H1 (cell line): ENCODE data around the gene KIAA1671. TPM values are rescaled to one million over a fixed set of nuclear protein-coding genes. Genes with fewer than 3 reads are reported as not detected.

Source experiments
- CTCF ChIA-PET: fragments of 300-600 bp; sonication (Branson Sonifier 250); formaldehyde crosslinking; loops from one replicate; lab custom pipeline; 2021; ENCODE audit not compliant: partially characterized antibody; lab: Charles Lee
- POLR2A ChIA-PET: fragments of 300-600 bp; sonication (Branson Sonifier 250); formaldehyde crosslinking; loops from one replicate; lab custom pipeline; 2021; ENCODE audit warnings: inconsistent platforms; ENCODE audit not compliant: partially characterized antibody; lab: Charles Lee
- DNase-seq, 2 experiments: peaks; one replicate each; pipeline versions ENCODE4 v3.0.0 to v3.0.0-alpha.2; 2010 to 2022; ENCODE audit warnings: low spot score in 2 of 2, low read depth in 1 of 2, mixed read lengths in 1 of 2
- FAIRE-seq: peaks from 2 replicates; lab custom pipeline; 2011; peaks lifted over from hg19 to GRCh38; lab: Jason Lieb, UNC
- H2AFZ ChIP-seq: 2 replicates; pipeline ENCODE4 v1.8.1; 2012; ENCODE audit warnings: low read length, inconsistent platforms
- H2AK5ac ChIP-seq: 2 replicates; pipeline ENCODE4 v1.6.1; 2013; ENCODE audit warnings: low read depth, low read length
- H2BK120ac ChIP-seq: replicated peaks from 2 replicates; pipeline ENCODE3; 2013; ENCODE audit warnings: low read depth, low read length, inconsistent platforms
- H2BK12ac ChIP-seq: 2 replicates; pipeline ENCODE4 v1.6.1; 2013; ENCODE audit warnings: low read depth, low read length
- H2BK15ac ChIP-seq: 2 replicates; pipeline ENCODE4 v1.6.1; 2013; ENCODE audit warnings: low read length
- H2BK20ac ChIP-seq: 2 replicates; pipeline ENCODE4 v1.6.1; 2013; ENCODE audit warnings: low read length
- H2BK5ac ChIP-seq: 2 replicates; pipeline ENCODE4 v1.6.1; 2013; ENCODE audit warnings: low read depth, low read length
- H3K14ac ChIP-seq: 2 replicates; pipeline ENCODE4 v1.6.1; 2013; ENCODE audit warnings: inconsistent platforms; ENCODE audit not compliant: insufficient read length
- H3K18ac ChIP-seq: 2 replicates; pipeline ENCODE4 v1.6.1; 2013; ENCODE audit warnings: low read length; ENCODE audit errors: extremely low read depth
- H3K23ac ChIP-seq: 2 replicates; pipeline ENCODE4 v1.6.1; 2013; ENCODE audit warnings: inconsistent platforms; ENCODE audit not compliant: insufficient read length
- H3K23me2 ChIP-seq: 2 replicates; pipeline ENCODE4 v1.6.1; 2013; ENCODE audit warnings: low read depth, low read length
- H3K27ac ChIP-seq: 2 replicates; pipeline ENCODE4 v1.6.1; 2011; ENCODE audit warnings: low read depth, low read length, inconsistent platforms
- H3K27me3 ChIP-seq, 4 experiments: replicated peaks in 1 of 4; 1 replicate in 1 of 4; 2 replicates in 3 of 4; pipeline versions ENCODE4 v1.6.1 to v1.8.1; 2011 to 2013; ENCODE audit warnings: low read length in 3 of 4, mild to moderate bottlenecking in 3 of 4, inconsistent platforms in 2 of 4, mixed read lengths in 2 of 4, moderate library complexity in 1 of 4; ENCODE audit not compliant: control insufficient read depth in 3 of 4, insufficient read depth in 3 of 4; ENCODE audit errors: extremely low read depth in 1 of 4
- H3K36me3 ChIP-seq, 4 experiments: 2 replicates each; pipeline versions ENCODE4 v1.6.1 to v1.8.1; 2011 to 2013; ENCODE audit warnings: mild to moderate bottlenecking in 4 of 4, low read length in 3 of 4, moderate library complexity in 2 of 4, control low read depth in 1 of 4, inconsistent platforms in 1 of 4; ENCODE audit not compliant: insufficient read depth in 4 of 4, control insufficient read depth in 2 of 4
- H3K4ac ChIP-seq: replicated peaks from 2 replicates; pipeline ENCODE3; 2013; ENCODE audit warnings: low read length, low read depth, mixed read lengths, inconsistent platforms; ENCODE audit not compliant: insufficient read length
- H3K4me1 ChIP-seq, 4 experiments: replicated peaks in 1 of 4; 1 replicate in 1 of 4; 2 replicates in 3 of 4; pipeline versions ENCODE4 v1.6.1 to v1.8.1; 2011 to 2013; ENCODE audit warnings: low read length in 3 of 4, inconsistent platforms in 2 of 4, mixed read lengths in 1 of 4; ENCODE audit not compliant: insufficient read depth in 4 of 4, control insufficient read depth in 3 of 4
- H3K4me2 ChIP-seq, 2 experiments: 2 replicates each; pipeline versions ENCODE4 v1.6.1 to v1.8.1; 2011 to 2013; ENCODE audit warnings: low read depth in 2 of 2, low read length in 2 of 2, control low read depth in 1 of 2, inconsistent platforms in 1 of 2, mild to moderate bottlenecking in 1 of 2; ENCODE audit not compliant: insufficient read depth in 1 of 2
- H3K4me3 ChIP-seq, 4 experiments: fragments of 200-600, 300-600 bp in 1 of 4; sonication (generic), shearing (Covaris generic), sonication (Bioruptor Twin) in 1 of 4; 2 replicates each; pipeline versions ENCODE4 v1.5.1 to v1.8.1; 2011 to 2016; ENCODE audit warnings: low read length in 4 of 4, low read depth in 3 of 4, control low read depth in 2 of 4, inconsistent platforms in 2 of 4, mild to moderate bottlenecking in 2 of 4, mixed read lengths in 1 of 4, moderate library complexity in 1 of 4; ENCODE audit not compliant: insufficient read depth in 2 of 4; ENCODE audit errors: extremely low read depth in 1 of 4
- H3K56ac ChIP-seq: replicated peaks from 2 replicates; pipeline ENCODE3; 2013; ENCODE audit warnings: low read depth, mild to moderate bottlenecking, mixed read lengths, low read length, inconsistent platforms; ENCODE audit not compliant: insufficient read length
- H3K79me1 ChIP-seq: 2 replicates; pipeline ENCODE4 v1.6.1; 2013; ENCODE audit warnings: low read depth, low read length, control low read depth
- H3K79me2 ChIP-seq, 2 experiments: 2 replicates each; pipeline versions ENCODE4 v1.6.1 to v1.8.1; 2012 to 2013; ENCODE audit warnings: low read length in 2 of 2, mild to moderate bottlenecking in 2 of 2, inconsistent platforms in 1 of 2; ENCODE audit not compliant: insufficient read depth in 2 of 2, control insufficient read depth in 1 of 2
- H3K9ac ChIP-seq, 4 experiments: replicated peaks in 1 of 4; 1 replicate in 1 of 4; 2 replicates in 3 of 4; pipeline versions ENCODE4 v1.6.1 to v1.8.1; 2011 to 2013; ENCODE audit warnings: low read depth in 3 of 4, low read length in 3 of 4, control low read depth in 2 of 4, mild to moderate bottlenecking in 2 of 4, moderate library complexity in 2 of 4, inconsistent platforms in 1 of 4; ENCODE audit errors: extremely low read depth in 1 of 4
- H3K9me3 ChIP-seq, 2 experiments: 2 replicates each; pipeline versions ENCODE4 v1.6.1 to v1.8.1; 2012 to 2013; ENCODE audit warnings: mild to moderate bottlenecking in 2 of 2, moderate library complexity in 2 of 2, control low read depth in 1 of 2, inconsistent platforms in 1 of 2, low read depth in 1 of 2, low read length in 1 of 2, mixed read lengths in 1 of 2; ENCODE audit not compliant: insufficient read depth in 2 of 2
- H4K20me1 ChIP-seq, 2 experiments: replicated peaks in 1 of 2; 2 replicates each; pipeline versions ENCODE3 to v1.8.1; 2011 to 2013; ENCODE audit warnings: inconsistent platforms in 2 of 2, low read length in 2 of 2, mild to moderate bottlenecking in 1 of 2; ENCODE audit not compliant: insufficient read depth in 2 of 2, control insufficient read depth in 1 of 2
- H4K5ac ChIP-seq: 2 replicates; pipeline ENCODE4 v1.6.1; 2013; ENCODE audit warnings: low read length, low read depth, mixed read lengths, inconsistent platforms; ENCODE audit not compliant: insufficient read length
- H4K8ac ChIP-seq: 2 replicates; pipeline ENCODE4 v1.8.0; 2013; ENCODE audit warnings: mild to moderate bottlenecking, moderate library complexity, low read length, inconsistent platforms; ENCODE audit not compliant: insufficient read depth; ENCODE audit errors: extremely low read depth
- H4K91ac ChIP-seq: replicated peaks from 2 replicates; pipeline ENCODE3; 2013; ENCODE audit warnings: low read length, mixed read lengths, inconsistent platforms; ENCODE audit not compliant: insufficient read length
- ASH2L ChIP-seq: fragments of 200-600, 300-600 bp; sonication (generic); IDR thresholded peaks from one replicate; pipeline ENCODE4 v1.7.1; 2017; ENCODE audit warnings: low read length
- ATF3 ChIP-seq: IDR thresholded peaks from 2 replicates; pipeline ENCODE4 v1.6.1; 2011; ENCODE audit warnings: low read depth, mild to moderate bottlenecking, low read length; ENCODE audit not compliant: insufficient read depth
- BRCA1 ChIP-seq: IDR thresholded peaks from 2 replicates; pipeline ENCODE4 v1.6.1; 2012; ENCODE audit warnings: low read depth, low read length, improper control_type of control experiment
- CEBPB ChIP-seq: IDR thresholded peaks from 2 replicates; pipeline ENCODE4 v1.6.1; 2012; ENCODE audit warnings: low read depth, low read length
- CHD2 ChIP-seq: IDR thresholded peaks from 2 replicates; pipeline ENCODE4 v1.6.1; 2012; ENCODE audit warnings: low read length, improper control_type of control experiment
- FOSL1 ChIP-seq: IDR thresholded peaks from 2 replicates; pipeline ENCODE4 v1.6.1; 2011; ENCODE audit warnings: mild to moderate bottlenecking, low read depth, low read length, moderate library complexity; ENCODE audit not compliant: insufficient read depth
- GTF2F1 ChIP-seq: IDR thresholded peaks from 2 replicates; pipeline ENCODE4 v1.6.1; 2012; ENCODE audit warnings: low read depth, low read length, improper control_type of control experiment, borderline replicate concordance
- HDAC6 ChIP-seq: IDR thresholded peaks from one replicate; pipeline ENCODE4 v1.7.1; 2012; ENCODE audit warnings: low read depth, mild to moderate bottlenecking, inconsistent platforms, low read length, moderate library complexity
- RNF2 ChIP-seq: fragments of 200-900, 300-1000 bp; sonication (generic); IDR thresholded peaks from 2 replicates; pipeline ENCODE4 v1.7.1; 2016; ENCODE audit warnings: borderline replicate concordance, low read depth, mild to moderate bottlenecking, antibody characterized with exemption, low read length; ENCODE audit not compliant: poor library complexity, severe bottlenecking; ENCODE audit errors: missing control alignments
- SP1 ChIP-seq: IDR thresholded peaks from 2 replicates; pipeline ENCODE4 v1.6.1; 2011; ENCODE audit warnings: low read depth, low read length
- WGBS, 2 experiments: shearing (Covaris generic) in 1 of 2; methylation state at CpG; one replicate each; pipeline versions ENCODE4 v1.1.6 to v1.1.7; 2013 to 2015; ENCODE audit warnings: low lambda C conversion rate in 2 of 2, mixed read lengths in 2 of 2, inconsistent platforms in 1 of 2, low coverage in 1 of 2, missing lambda C conversion rate in 1 of 2; ENCODE audit not compliant: insufficient replicate concordance in 2 of 2, insufficient coverage in 1 of 2, insufficient read length in 1 of 2; ENCODE audit errors: extremely low coverage in 1 of 2, missing lambda C conversion rate in 1 of 2; 5-methylcytosine and 5-hydroxymethylcytosine counted together
- polyA plus RNA-seq, 7 experiments: library from polyadenylated mRNA; depleted of rRNA in 3 of 7; stranded (reverse) in 5 of 7; unstranded in 2 of 7; fragments of >200 nt in 5 of 7; fragments of 200-250 nt in 2 of 7; gene quantifications; 1 replicate in 5 of 7; 2 replicates in 1 of 7; 4 replicates in 1 of 7; pipeline versions ENCODE4 v1.2.1 to v1.2.3, GENCODE V29; 2011 to 2013; ENCODE audit warnings: missing spikeins in 2 of 7, mixed read lengths in 2 of 7
- total RNA-seq: library from RNA; stranded (reverse); fragmentation: NEBNext Ultra II Directional; extraction: Animal tissue kit (Norgen Biotek cat#: 25700); gene quantifications from 2 replicates; pipeline ENCODE4 v1.2.1, GENCODE V29; 2021

KIAA1671 gene
- total and polyA plus RNA-seq, 2 of the 8 experiments (the other 6 are each of a cell fraction or from before 2014, with no cell fraction given): 6.4 to 23.9 TPM

DNA sequence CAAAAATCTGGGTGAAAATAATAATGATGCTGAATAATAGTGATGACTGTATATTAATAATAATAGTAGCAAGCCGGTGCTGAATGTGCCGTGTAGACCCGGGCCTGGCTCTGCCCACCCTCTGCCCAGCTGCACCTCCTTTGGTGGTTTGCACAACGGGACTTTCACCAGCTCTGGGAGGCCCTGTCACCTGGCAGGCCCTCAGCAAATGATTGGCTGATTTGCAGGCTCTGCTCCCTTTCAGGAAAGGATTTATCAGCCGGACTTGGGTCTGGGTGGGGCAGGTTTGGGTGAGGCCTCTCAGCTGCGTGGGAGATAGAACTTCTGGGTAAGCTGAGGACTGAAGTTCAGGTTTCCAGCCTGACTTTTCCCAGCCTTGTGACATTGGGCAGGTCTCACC lies 21.4 kb downstream of the KIAA1671 start:
- H3K4me1 ChIP-seq: peaks cover 13 to 28% (median 20%) of the 10 kb centered on the region in 4 experiments
- no peak overlapping the region for H2BK20ac ChIP-seq
- POLR2A ChIA-PET: interaction anchor here (1.0 to 1.3 kb wide), 3 partner anchors 9 to 26 kb away, joined by 3 to 4 read pairs (median 3); no protein-coding TSS in a partner anchor
- no peak overlapping the region for H3K9ac ChIP-seq
- no peak overlapping the region for H2AFZ ChIP-seq
- H4K8ac ChIP-seq: no peak overlapping the region
- no peak overlapping the region for H3K4ac ChIP-seq
- H3K4me3 ChIP-seq: no peak overlapping the region
- no peak overlapping the region for H3K4me2 ChIP-seq
- WGBS, 2 experiments: 80% methylated on average over 6 of the region's 6 CpGs; no CpG with 5 or more reads in 1 of the 2 experiments
- 0 out of 2 replicates have a peak overlapping the region, but pooled peaks have one; percentile 8 for H2BK15ac ChIP-seq
- H3K23me2 ChIP-seq: no peaks in the 10 kb centered on the region
- TF ChIP-seq HDAC6 (no peak), FOSL1 (no peak), ATF3 (no peak), CEBPB (no peak), ASH2L (no peak), GTF2F1 (no peak), CHD2 (no peak), SP1 (no peak), BRCA1 (no peak), RNF2 (no peak)
- H3K9me3 ChIP-seq: no peaks in the 10 kb centered on the region
- no peak overlapping the region for H3K14ac ChIP-seq
- peaks cover 0 to 2% of the 10 kb centered on the region in 2 experiments for H4K20me1 ChIP-seq
- no peak overlapping the region for H4K5ac ChIP-seq
- H2AK5ac ChIP-seq: 0 out of 2 replicates have a peak overlapping the region, but pooled peaks have one; percentile 71
- no peak overlapping the region for H3K18ac ChIP-seq
- no peaks in the 10 kb centered on the region for H3K27me3 ChIP-seq
- CTCF ChIA-PET: interaction anchor here (0.6 to 1.8 kb wide), 7 partner anchors 10 to 390 kb away, joined by 3 to 5 read pairs (median 3); no protein-coding TSS in a partner anchor
- no peak overlapping the region for H3K23ac ChIP-seq
- FAIRE-seq (no peak), DNase-seq (no peak)
- H2BK120ac ChIP-seq: no peak overlapping the region
- H3K27ac ChIP-seq: no peak overlapping the region
- H4K91ac ChIP-seq: no peak overlapping the region
- H2BK12ac ChIP-seq: peak overlapping the region; percentile 84; the same call in 1 of the 2 replicates
- peaks cover 7% of the 10 kb centered on the region; the same call in 1 of the 2 replicates for H3K79me1 ChIP-seq
- no peaks in the 10 kb centered on the region for H3K36me3 ChIP-seq
- no peak overlapping the region for H2BK5ac ChIP-seq
- H3K56ac ChIP-seq: no peak overlapping the region
- peaks cover 0 to 14% of the 10 kb centered on the region in 2 experiments; a peak in 2 of 4 replicates for H3K79me2 ChIP-seq
